B cell (primary cell): ENCODE results near the gene ANTXRL. TPM values are rescaled to one million over a fixed set of nuclear protein-coding genes. Genes with fewer than 3 reads are reported as not detected.

ENCODE experiments used
- ATAC-seq: fragments of 200-7000 bp; cut with Tn5 transposase; one replicate; pipeline ENCODE4 v1.10.0; 2021; ENCODE audit warnings: low read depth, mild to moderate bottlenecking, moderate number of reproducible peaks, moderate library complexity
- CTCF ChIA-PET: fragments of 350-600 bp; sonication (Branson Sonifier 250); formaldehyde crosslinking; loops from one replicate; lab custom pipeline; 2021; ENCODE audit warnings: antibody characterized with exemption, inconsistent platforms; lab: Charles Lee
- POLR2A ChIA-PET: fragments of 350-600 bp; sonication (Branson Sonifier 250); formaldehyde crosslinking; loops from one replicate; lab custom pipeline; 2021; ENCODE audit warnings: antibody characterized with exemption; lab: Charles Lee
- DNase-seq: peaks from one replicate; pipeline ENCODE4 v3.0.0; 2013
- H2AFZ ChIP-seq: 2 replicates; pipeline ENCODE4 v1.6.1; 2012; ENCODE audit warnings: mild to moderate bottlenecking, low read depth, low read length; ENCODE audit not compliant: insufficient read depth, poor library complexity, severe bottlenecking
- H3K27ac ChIP-seq, 2 donors: 1 replicate in 1 of 2; 2 replicates in 1 of 2; pipeline ENCODE4 v1.5.1; 2012 to 2013; ENCODE audit warnings: low read length in 2 of 2, mild to moderate bottlenecking in 2 of 2, moderate library complexity in 1 of 2
- H3K27me3 ChIP-seq, 4 experiments: fragments of 200-600 bp in 1 of 4; sonication (generic) in 1 of 4; replicated peaks in 1 of 4; 1 replicate in 2 of 4; 2 replicates in 2 of 4; pipeline versions ENCODE4 v1.6.1 to v1.7.0; 2013 to 2016; ENCODE audit warnings: low read length in 3 of 4, mild to moderate bottlenecking in 2 of 4, mixed read lengths in 1 of 4, moderate library complexity in 1 of 4; ENCODE audit not compliant: insufficient read depth in 4 of 4, control insufficient read depth in 3 of 4; ENCODE audit errors: control extremely low read depth in 1 of 4
- H3K36me3 ChIP-seq, 2 experiments: replicated peaks in 1 of 2; 1 replicate in 1 of 2; 2 replicates in 1 of 2; pipeline versions ENCODE4 v1.6.1 to v1.7.1; 2013; ENCODE audit warnings: low read length in 1 of 2; ENCODE audit not compliant: insufficient read depth in 2 of 2, control insufficient read depth in 1 of 2; ENCODE audit errors: control extremely low read depth in 1 of 2, extremely low read depth in 1 of 2
- H3K4me1 ChIP-seq, 2 donors: fragments of 200-600 bp in 1 of 2; sonication (generic) in 1 of 2; 1 replicate in 1 of 2; 2 replicates in 1 of 2; pipeline versions ENCODE4 v1.5.1 to v1.6.1; 2013 to 2017; ENCODE audit warnings: low read length in 2 of 2; ENCODE audit not compliant: control insufficient read depth in 2 of 2, insufficient read depth in 2 of 2
- H3K4me2 ChIP-seq: replicated peaks from 2 replicates; pipeline ENCODE3; 2012; ENCODE audit warnings: mild to moderate bottlenecking, low read depth, low read length; ENCODE audit not compliant: poor library complexity, severe bottlenecking
- H3K4me3 ChIP-seq, 5 experiments: fragments of 200-600 bp in 1 of 5; sonication (generic) in 1 of 5; 1 replicate in 3 of 5; 2 replicates in 2 of 5; pipeline versions ENCODE4 v1.5.1 to v1.7.0; 2011 to 2016; ENCODE audit warnings: low read length in 4 of 5, mild to moderate bottlenecking in 4 of 5, low read depth in 2 of 5, control low read depth in 1 of 5, moderate library complexity in 1 of 5; ENCODE audit not compliant: insufficient read depth in 1 of 5; ENCODE audit errors: control extremely low read depth in 1 of 5, extremely low read depth in 1 of 5
- H3K79me2 ChIP-seq: fragments of 200-600 bp; sonication (generic); one replicate; pipeline ENCODE4 v1.6.0; 2016; ENCODE audit warnings: low read length; ENCODE audit not compliant: control insufficient read depth, insufficient read depth
- H3K9ac ChIP-seq: fragments of 200-600 bp; sonication (generic); 2 replicates; pipeline ENCODE4 v1.6.1; 2017; ENCODE audit warnings: mild to moderate bottlenecking, low read length, moderate library complexity
- H3K9me3 ChIP-seq, 3 donors: one replicate each; pipeline versions ENCODE4 v1.6.1 to v1.7.1; 2013; ENCODE audit warnings: low read length in 2 of 3; ENCODE audit not compliant: control insufficient read depth in 2 of 3, insufficient read depth in 1 of 3; ENCODE audit errors: control extremely low read depth in 1 of 3
- H4K20me1 ChIP-seq: 2 replicates; pipeline ENCODE4 v1.6.0; 2012; ENCODE audit warnings: mild to moderate bottlenecking, low read length; ENCODE audit not compliant: insufficient read depth, control insufficient read depth, poor library complexity, severe bottlenecking
- H3K27ac Mint-ChIP-seq: one replicate; pipeline ENCODE4 v1.8.0; 2021; ENCODE audit warnings: mixed read lengths
- H3K27me3 Mint-ChIP-seq: one replicate; pipeline ENCODE4 v1.8.0; 2021; ENCODE audit warnings: mixed read lengths
- H3K4me1 Mint-ChIP-seq: one replicate; pipeline ENCODE4 v1.8.0; 2021; ENCODE audit warnings: mixed read lengths
- H3K4me3 Mint-ChIP-seq: one replicate; pipeline ENCODE4 v1.8.0; 2021; ENCODE audit warnings: mixed read lengths
- H3K9me3 Mint-ChIP-seq: one replicate; pipeline ENCODE4 v1.8.0; 2022; ENCODE audit warnings: mixed read lengths; ENCODE audit not compliant: insufficient read depth
- EZH2 ChIP-seq: IDR thresholded peaks from 2 replicates; pipeline ENCODE4 v1.6.1; 2012; ENCODE audit warnings: borderline replicate concordance, low read depth, mild to moderate bottlenecking, moderate library complexity, low read length; ENCODE audit not compliant: insufficient read depth, poor library complexity, severe bottlenecking
- WGBS: methylation state at CpG from one replicate; pipeline ENCODE4 v1.1.5; 2013; ENCODE audit warnings: missing lambda C conversion rate; ENCODE audit not compliant: insufficient coverage; 5-methylcytosine and 5-hydroxymethylcytosine counted together
- intact Hi-C: fragments of 100-400 bp; cut with micrococcal nuclease; formaldehyde crosslinking; loops from one replicate; pipeline ENCODE4 v1.10.0; 2022
- polyA plus RNA-seq: library from polyadenylated mRNA; depleted of rRNA; stranded (reverse); fragments of >200 nt; gene quantifications from 2 replicates; pipeline ENCODE4 v1.2.3, GENCODE V29; 2012
- total RNA-seq, 2 donors: library from RNA; stranded (reverse); fragments of 120-200 nt in 1 of 2; gene quantifications; 1 replicate in 1 of 2; 2 replicates in 1 of 2; pipeline versions ENCODE4 v1.2.3 to v1.2.4, GENCODE V29; 2013 to 2022
- TF ChIP-seq, protein P1 (sequence below): fragments of 200-600 bp; IDR thresholded peaks from one replicate; pipeline ENCODE4 v1.8.0; 2022; ENCODE audit warnings: antibody characterized with exemption, mild to moderate bottlenecking

ANTXRL gene
- total and polyA plus RNA-seq, 2 donors (not counting 1 experiment from before 2014, with no cell fraction given) = not detected

DNA sequence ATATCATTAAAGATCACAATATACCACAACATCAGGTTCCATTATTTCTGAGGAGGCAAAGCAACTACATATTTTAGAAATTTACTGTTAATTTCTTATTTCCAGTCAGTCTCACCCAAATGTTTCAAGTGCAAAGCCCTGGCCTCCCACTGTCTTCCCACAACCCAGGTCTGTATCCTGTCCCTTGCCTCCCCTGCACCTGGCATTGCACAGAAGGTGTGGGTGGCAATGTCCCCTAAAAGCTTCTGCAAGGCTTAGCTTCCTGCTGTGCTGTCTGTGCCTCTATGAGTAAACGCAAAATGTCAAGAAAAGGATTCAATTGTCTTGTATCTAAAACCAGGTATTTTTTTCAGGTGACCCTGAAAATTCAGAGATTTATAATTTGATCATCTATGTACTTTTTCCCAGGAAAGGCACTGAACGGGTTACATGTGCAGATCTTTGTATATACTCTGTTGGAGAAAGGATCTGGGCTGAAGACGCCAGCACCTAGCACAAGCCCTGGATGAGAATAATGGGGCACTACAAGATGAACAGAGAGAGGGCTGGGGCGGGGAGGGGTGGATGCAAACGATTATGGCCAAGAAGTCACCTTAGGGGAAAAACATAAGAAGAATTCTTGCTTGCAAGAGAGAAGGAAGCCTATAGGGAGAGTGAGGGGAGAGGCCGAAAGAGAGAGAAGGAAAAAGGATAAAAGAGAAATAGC, 3.1 kb upstream of the ANTXRL start:
- CTCF ChIA-PET = interaction anchor here (1.1 kb wide), 1 partner anchor 1097 kb away, joined by 5 read pairs; no protein-coding TSS in a partner anchor
- H4K20me1 ChIP-seq = no peaks in the 10 kb centered on the region
- ATAC-seq (no peak), DNase-seq (no peak)
- H3K4me1 ChIP-seq = peaks cover 11 to 20% of the 10 kb centered on the region in 2 donors
- POLR2A ChIA-PET = no interaction called here
- H3K9ac ChIP-seq = peak overlapping the region; percentile 80
- TF ChIP-seq EZH2 = no peak
- TF ChIP-seq, protein P1, sequence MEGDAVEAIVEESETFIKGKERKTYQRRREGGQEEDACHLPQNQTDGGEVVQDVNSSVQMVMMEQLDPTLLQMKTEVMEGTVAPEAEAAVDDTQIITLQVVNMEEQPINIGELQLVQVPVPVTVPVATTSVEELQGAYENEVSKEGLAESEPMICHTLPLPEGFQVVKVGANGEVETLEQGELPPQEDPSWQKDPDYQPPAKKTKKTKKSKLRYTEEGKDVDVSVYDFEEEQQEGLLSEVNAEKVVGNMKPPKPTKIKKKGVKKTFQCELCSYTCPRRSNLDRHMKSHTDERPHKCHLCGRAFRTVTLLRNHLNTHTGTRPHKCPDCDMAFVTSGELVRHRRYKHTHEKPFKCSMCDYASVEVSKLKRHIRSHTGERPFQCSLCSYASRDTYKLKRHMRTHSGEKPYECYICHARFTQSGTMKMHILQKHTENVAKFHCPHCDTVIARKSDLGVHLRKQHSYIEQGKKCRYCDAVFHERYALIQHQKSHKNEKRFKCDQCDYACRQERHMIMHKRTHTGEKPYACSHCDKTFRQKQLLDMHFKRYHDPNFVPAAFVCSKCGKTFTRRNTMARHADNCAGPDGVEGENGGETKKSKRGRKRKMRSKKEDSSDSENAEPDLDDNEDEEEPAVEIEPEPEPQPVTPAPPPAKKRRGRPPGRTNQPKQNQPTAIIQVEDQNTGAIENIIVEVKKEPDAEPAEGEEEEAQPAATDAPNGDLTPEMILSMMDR = no peak
- WGBS = 53% methylated on average over 4 of the region's 6 CpGs
- no peaks in the 10 kb centered on the region for H3K36me3 ChIP-seq
- Mint-ChIP-seq H3K9me3 (no peaks in the 10 kb centered on the region), H3K4me3 (peak overlapping the region; percentile 86), H3K27ac (no peak overlapping the region), H3K27me3 (peaks cover 42% of the 10 kb centered on the region), H3K4me1 (peaks cover 16% of the 10 kb centered on the region)
- H2AFZ ChIP-seq = peak overlapping the region; percentile 98
- H3K27ac ChIP-seq = no peak overlapping the region
- intact Hi-C loops = no loop called here
- H3K79me2 ChIP-seq = no peaks in the 10 kb centered on the region
- H3K27me3 ChIP-seq = peaks cover 0 to 26% (median 10%) of the 10 kb centered on the region in 4 experiments
- H3K4me3 ChIP-seq = peak overlapping the region in 2 of 5 experiments; percentile 72 to 73
- peak overlapping the region; percentile 97 for H3K4me2 ChIP-seq
- H3K9me3 ChIP-seq = no peaks in the 10 kb centered on the region
